ENCODE data around the gene PRDM15.

DNA sequence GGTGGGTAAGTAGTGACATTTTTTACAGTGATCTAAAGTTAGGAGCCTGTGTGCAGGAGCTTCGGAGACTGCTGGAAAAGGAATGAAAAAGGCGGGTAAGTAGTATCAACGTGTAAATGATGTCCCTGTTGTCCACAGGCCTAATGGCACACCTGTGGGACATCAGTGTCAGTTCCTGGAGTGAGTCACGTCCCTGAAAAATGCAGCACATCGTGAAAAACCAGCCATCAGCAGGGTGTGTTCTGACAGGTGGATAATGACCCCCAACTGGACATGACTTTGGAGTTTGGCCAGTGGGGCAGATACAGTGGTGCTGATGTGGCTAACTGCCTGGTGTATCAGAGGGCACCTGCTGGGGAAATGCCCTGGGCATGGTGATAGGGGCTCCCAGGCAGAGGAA, 12.0 kb upstream of the PRDM15 start:
- TF ChIP-seq, protein P1, sequence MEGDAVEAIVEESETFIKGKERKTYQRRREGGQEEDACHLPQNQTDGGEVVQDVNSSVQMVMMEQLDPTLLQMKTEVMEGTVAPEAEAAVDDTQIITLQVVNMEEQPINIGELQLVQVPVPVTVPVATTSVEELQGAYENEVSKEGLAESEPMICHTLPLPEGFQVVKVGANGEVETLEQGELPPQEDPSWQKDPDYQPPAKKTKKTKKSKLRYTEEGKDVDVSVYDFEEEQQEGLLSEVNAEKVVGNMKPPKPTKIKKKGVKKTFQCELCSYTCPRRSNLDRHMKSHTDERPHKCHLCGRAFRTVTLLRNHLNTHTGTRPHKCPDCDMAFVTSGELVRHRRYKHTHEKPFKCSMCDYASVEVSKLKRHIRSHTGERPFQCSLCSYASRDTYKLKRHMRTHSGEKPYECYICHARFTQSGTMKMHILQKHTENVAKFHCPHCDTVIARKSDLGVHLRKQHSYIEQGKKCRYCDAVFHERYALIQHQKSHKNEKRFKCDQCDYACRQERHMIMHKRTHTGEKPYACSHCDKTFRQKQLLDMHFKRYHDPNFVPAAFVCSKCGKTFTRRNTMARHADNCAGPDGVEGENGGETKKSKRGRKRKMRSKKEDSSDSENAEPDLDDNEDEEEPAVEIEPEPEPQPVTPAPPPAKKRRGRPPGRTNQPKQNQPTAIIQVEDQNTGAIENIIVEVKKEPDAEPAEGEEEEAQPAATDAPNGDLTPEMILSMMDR (IDR thresholded peaks at IDR 0.05): no peak
- no peak for TF ChIP-seq POLR2A (IDR thresholded peaks at IDR 0.05)

Measured in esophagus squamous epithelium (tissue), 4 donors.